ENCODE results near the gene ITIH3. TPM values are rescaled to one million over a fixed set of nuclear protein-coding genes. Genes with fewer than 3 reads are reported as not detected.

ITIH3 gene
- total and polyA plus RNA-seq, 2 of the 8 experiments (the other 6 are each of a cell fraction or from before 2014, with no cell fraction given): not detected

GRCh38 chr3:52779011-52779836 lies 15.4 kb upstream of the ITIH3 start:
- Histone ChIP-seq H3K9ac (replicated peaks in 1 of 4; ENCODE audit: extremely low read depth in 1 of 4, low read depth in 3 of 4, low read length in 3 of 4) (no peak overlapping the region), H3K27me3 (replicated peaks in 1 of 4; ENCODE audit: control insufficient read depth in 3 of 4, extremely low read depth in 1 of 4, insufficient read depth in 3 of 4, low read length in 3 of 4) (no peaks in the 10 kb centered on the region; a peak in 1 of 7 replicates), H3K23me2 (ENCODE audit: low read depth, low read length) (no peaks in the 10 kb centered on the region), H3K56ac (replicated peaks; ENCODE audit: insufficient read length, low read depth, low read length) (no peak overlapping the region), H2AFZ (ENCODE audit: low read length) (no peak overlapping the region), H2BK15ac (ENCODE audit: low read length) (no peak overlapping the region), H4K8ac (ENCODE audit: extremely low read depth, insufficient read depth, low read length) (no peak overlapping the region), H3K4ac (replicated peaks; ENCODE audit: insufficient read length, low read depth, low read length) (no peak overlapping the region), H2BK5ac (ENCODE audit: low read depth, low read length) (no peak overlapping the region), H4K91ac (replicated peaks; ENCODE audit: insufficient read length, low read length) (no peak overlapping the region), H3K23ac (ENCODE audit: insufficient read length) (no peak overlapping the region), H3K18ac (ENCODE audit: extremely low read depth, low read length) (no peak overlapping the region), H2AK5ac (ENCODE audit: low read depth, low read length) (no peak overlapping the region), H3K79me2 (ENCODE audit: control insufficient read depth in 1 of 2, insufficient read depth in 2 of 2, low read length in 2 of 2) (no peaks in the 10 kb centered on the region), H2BK12ac (ENCODE audit: low read depth, low read length) (no peak overlapping the region), H4K20me1 (replicated peaks in 1 of 2; ENCODE audit: control insufficient read depth in 1 of 2, insufficient read depth in 2 of 2, low read length in 2 of 2) (no peaks in the 10 kb centered on the region), H3K14ac (ENCODE audit: insufficient read length) (no peak overlapping the region), H2BK120ac (replicated peaks; ENCODE audit: low read depth, low read length) (no peak overlapping the region), H3K4me3 (ENCODE audit: extremely low read depth in 1 of 4, insufficient read depth in 2 of 4, low read depth in 3 of 4, low read length in 4 of 4) (no peak overlapping the region), H3K27ac (ENCODE audit: low read depth, low read length) (no peak overlapping the region), H3K4me2 (ENCODE audit: insufficient read depth in 1 of 2, low read depth in 2 of 2, low read length in 2 of 2) (no peak overlapping the region), H2BK20ac (ENCODE audit: low read length) (no peak overlapping the region), H3K79me1 (ENCODE audit: low read depth, low read length) (no peaks in the 10 kb centered on the region), H4K5ac (ENCODE audit: insufficient read length, low read depth, low read length) (no peak overlapping the region), H3K36me3 (ENCODE audit: control insufficient read depth in 2 of 4, insufficient read depth in 4 of 4, low read length in 3 of 4) (no peaks in the 10 kb centered on the region; a peak in 1 of 8 replicates), H3K9me3 (ENCODE audit: insufficient read depth in 2 of 2, low read depth in 1 of 2, low read length in 1 of 2) (no peaks in the 10 kb centered on the region), H3K4me1 (replicated peaks in 1 of 4; ENCODE audit: control insufficient read depth in 3 of 4, insufficient read depth in 4 of 4, low read length in 3 of 4) (peaks cover 0 to 8% (median 0%) of the 10 kb centered on the region in 4 experiments; a peak in 1 of 7 replicates)
- DNase-seq (ENCODE audit: low read depth in 1 of 2, low spot score in 2 of 2) (no peak), FAIRE-seq (no peak)
- 95% methylated on average over 11 of the region's 11 CpGs; no CpG with 5 or more reads in 1 of the 2 experiments for WGBS, 2 experiments (ENCODE audit: extremely low coverage in 1 of 2, insufficient coverage in 1 of 2, insufficient read length in 1 of 2, insufficient replicate concordance in 2 of 2, low coverage in 1 of 2, low lambda C conversion rate in 2 of 2, missing lambda C conversion rate in 1 of 2)
- ChIA-PET CTCF (ENCODE audit: partially characterized antibody) (interaction anchor here (0.8 to 4.3 kb wide), 4 partner anchors 9 to 41 kb away, joined by 4 to 21 read pairs (median 8); no protein-coding TSS in a partner anchor), POLR2A (ENCODE audit: partially characterized antibody) (interaction anchor here (1.4 to 1.8 kb wide), 2 partner anchors 8 to 9 kb away, joined by 4 to 10 read pairs; partner anchors contain the start of gene NEK4)
- TF ChIP-seq SRF (IDR thresholded peaks at IDR 0.05; ENCODE audit: low read depth, low read length) (no peak), MAX (IDR thresholded peaks at IDR 0.05) (no peak), POLR2A (IDR thresholded peaks at IDR 0.05; ENCODE audit: control extremely low read depth in 1 of 2, low read depth in 2 of 2, low read length in 2 of 2) (no peak), CBX8 (IDR thresholded peaks at IDR 0.05; ENCODE audit: borderline replicate concordance, low read depth, low read length) (no peak), MAFK (IDR thresholded peaks at IDR 0.05; ENCODE audit: low read depth, low read length) (no peak), GABPA (IDR thresholded peaks at IDR 0.05; ENCODE audit: borderline replicate concordance, insufficient read depth, low read length) (no peak), BRCA1 (IDR thresholded peaks at IDR 0.05; ENCODE audit: low read depth, low read length) (no peak), PHF8 (conservative IDR thresholded peaks at IDR 0.05; ENCODE audit: low read depth, low read length) (no peak), SAP30 (IDR thresholded peaks at IDR 0.05; ENCODE audit: insufficient read depth, insufficient replicate concordance, low read length) (no peak), SP2 (IDR thresholded peaks at IDR 0.05; ENCODE audit: low read length) (no peak), KDM5A (IDR thresholded peaks at IDR 0.05; ENCODE audit: low read length) (no peak), SIX5 (IDR thresholded peaks at IDR 0.05; ENCODE audit: low read depth, low read length) (no peak), CBX5 (IDR thresholded peaks at IDR 0.05; ENCODE audit: low read depth, low read length) (no peak)
